Stimulated activated CD8-positive, alpha-beta memory T cell treated with anti-CD3 and anti-CD28 coated beads, Interleukin-15, amount 100 ng/mL, for 4 hours (primary cell): ENCODE data around the gene BACH1.
"Not testable (repeated sequence)": the region's sequence is repeated elsewhere in the genome, so short reads cannot be mapped to it uniquely, and the experiment has no call there.

Experiments used
- DNase-seq, 2 donors: peaks; one replicate each; pipeline ENCODE4 v3.0.0-alpha.2; 2020; ENCODE audit warnings: low read depth in 2 of 2

Gene BACH1

DNA sequence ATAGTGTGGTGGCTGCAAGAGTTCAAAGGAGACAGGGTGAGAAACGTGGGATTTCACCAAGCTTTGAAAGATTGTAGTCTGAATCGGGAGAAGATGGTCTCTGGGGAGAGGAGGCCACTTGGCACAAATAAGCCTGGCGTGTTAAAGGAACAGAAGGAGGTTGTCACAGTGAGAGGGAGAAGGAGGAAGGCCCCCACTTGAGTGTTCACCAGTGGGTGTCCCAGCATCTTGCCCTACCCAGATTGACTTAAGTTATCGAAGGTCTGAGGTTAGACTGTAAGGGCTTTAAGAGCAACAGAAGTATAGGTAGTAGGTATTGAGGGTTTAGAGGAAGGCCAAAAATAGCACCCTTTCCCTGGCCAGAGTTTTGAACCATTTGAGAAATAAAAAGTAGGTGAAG lies 48.0 kb downstream of the BACH1 start:
- DNase-seq, result no peak

DNA sequence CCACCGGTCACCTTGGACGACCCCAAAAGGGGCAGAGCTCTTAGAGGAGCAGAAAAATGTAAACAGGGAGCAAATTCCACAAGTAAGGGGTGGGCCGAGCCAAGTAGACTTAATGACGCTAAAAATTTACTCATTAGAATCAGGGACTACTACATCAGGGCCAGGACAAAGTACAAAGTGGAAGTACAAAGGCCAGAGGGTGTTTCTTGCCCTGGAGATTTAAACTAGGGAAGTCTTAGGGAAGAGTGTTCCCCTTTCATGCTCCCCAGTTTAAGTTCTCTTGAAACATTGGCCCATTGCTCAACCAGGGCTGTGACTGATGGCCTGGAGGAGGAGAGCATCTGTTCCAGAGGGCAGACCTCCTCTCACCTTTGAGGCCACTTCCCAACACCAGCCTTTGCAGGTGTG lies 48.6 kb downstream of the BACH1 start:
- no peak for DNase-seq

DNA sequence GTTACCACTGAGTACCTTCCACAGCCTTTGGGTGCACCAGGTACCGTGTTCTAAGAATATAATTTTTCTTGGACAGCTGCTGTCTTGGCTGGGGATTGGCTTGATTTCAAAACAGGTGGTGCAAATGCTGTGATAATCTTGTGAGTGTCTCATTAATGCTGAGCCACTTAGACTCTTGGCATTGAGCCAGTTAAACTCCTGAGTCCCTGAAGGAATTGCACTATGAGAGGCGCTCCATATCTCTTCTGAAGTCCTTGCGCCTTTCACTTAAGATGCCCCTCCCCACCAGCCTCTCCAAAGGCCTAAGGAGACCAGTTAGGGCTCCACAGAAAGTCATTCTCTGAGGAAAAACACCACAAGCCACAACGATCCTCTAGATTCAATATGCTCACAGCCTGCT lies 51.0 kb downstream of the BACH1 start:
- no peak for DNase-seq

DNA sequence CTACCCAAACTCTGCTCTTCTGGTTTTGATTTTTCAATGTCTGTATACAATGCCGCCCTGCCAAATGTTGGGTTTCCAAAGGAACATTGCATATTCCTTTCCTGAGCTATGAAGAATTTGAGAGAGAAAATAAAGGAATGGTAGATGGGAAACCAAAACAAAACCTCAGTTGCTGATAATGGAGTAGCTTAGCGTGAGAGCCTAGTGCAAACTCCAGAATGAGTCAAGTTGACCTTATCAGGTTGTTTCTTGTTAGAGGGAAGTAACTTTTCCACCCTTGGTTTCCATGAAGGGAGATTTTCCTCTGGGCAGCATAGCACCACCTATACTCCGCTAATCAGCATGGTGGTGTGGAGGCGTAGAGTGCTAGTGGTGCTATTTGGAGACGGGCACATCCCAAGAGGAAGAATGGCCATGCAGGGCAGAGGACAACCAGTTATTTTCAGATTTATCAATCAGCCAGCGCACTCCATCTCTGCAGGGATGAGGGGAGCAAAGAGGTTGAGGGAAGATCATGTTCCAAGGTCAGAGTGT lies 51.6 kb downstream of the BACH1 start:
- no peak for DNase-seq

DNA sequence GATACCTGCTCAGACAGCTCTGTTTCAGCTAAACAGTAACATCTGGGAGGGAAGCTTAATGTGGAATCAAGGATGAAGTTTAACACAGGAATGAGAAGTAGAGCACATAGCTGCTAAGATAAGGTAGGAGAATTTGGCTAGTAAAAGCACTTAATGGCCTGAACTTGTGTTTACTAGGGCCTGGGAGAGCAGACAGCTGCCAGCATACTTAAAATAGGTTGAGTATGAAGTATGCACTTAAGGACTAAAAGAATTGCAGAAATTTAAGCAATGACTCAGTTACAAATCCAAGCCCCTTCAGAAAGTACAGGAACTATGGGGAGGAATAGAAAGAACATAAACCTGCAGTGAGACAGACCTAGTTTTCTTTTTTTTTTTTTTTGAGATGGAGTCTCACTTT lies 53.0 kb downstream of the BACH1 start:
- DNase-seq, result no peak

DNA sequence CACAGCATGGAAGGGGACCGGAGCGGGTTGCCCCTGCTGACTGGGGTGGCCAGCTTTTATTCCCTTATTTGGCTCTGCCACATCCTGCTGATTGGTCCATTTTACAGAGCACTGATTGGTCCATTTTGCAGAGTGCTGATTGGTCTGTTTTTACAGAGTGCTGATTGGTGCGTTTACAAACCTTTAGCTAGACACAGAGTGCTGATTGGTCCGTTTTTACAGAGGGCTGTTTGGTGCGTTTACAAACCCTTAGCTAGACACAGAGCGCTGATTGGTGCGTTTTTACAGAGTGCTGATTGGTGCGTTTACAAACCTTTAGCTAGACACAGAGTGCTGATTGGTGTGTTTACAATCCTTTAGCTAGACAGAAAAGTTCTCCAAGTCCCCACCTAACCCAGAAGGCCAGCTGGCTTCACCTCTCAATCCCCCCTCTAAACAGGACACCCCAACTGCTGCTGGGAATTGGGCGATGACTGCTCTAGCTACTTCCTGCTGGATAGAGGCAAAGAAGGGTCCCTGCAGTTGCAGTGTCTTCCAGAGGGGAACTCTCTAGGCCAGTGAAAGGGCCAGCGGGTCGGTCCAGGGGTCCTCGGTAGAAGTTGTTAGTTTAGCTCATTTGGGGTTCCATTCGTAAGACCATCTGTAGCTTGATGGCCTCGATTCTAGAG lies 56.5 kb downstream of the BACH1 start:
- DNase-seq, result not testable (repeated sequence)

DNA sequence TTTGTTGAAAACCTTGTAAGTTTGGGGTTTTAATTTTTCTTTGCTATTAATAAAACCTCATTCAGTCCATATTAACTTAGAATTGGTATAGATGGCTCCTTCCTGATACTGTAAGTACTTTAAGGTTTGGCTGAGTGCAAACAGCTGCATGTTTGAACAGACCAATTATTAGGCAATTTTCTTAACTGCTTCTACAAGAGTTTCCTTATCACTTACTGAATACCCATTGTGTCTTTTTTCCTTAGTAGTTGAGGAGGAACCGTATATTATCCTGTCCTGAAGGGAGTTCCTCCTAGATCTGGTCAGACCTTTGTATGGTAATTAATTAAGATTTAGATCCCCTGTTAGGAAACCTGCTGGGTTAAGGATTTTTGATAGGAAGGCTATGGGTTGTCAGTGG lies 57.6 kb downstream of the BACH1 start:
- not testable (repeated sequence) for DNase-seq

DNA sequence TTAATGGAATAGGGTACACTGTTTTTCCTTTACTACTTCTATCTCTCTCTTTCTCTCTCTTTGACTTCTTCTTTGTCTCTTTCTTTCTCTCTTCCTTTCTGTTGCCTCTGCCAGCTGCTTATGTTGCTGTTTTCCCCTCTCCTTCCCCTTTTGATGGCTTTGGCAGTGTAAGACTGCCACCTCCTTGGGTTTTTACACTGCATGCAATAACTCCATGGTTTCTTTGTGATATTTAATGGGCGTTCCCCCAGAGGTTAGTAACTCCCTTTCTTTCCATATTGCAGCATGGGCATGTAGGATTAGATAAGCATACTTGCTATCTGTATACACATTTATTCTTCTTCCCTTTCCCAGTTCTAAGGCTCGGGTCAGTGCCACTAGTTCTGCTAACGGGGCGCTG lies 58.1 kb downstream of the BACH1 start:
- not testable (repeated sequence) for DNase-seq

DNA sequence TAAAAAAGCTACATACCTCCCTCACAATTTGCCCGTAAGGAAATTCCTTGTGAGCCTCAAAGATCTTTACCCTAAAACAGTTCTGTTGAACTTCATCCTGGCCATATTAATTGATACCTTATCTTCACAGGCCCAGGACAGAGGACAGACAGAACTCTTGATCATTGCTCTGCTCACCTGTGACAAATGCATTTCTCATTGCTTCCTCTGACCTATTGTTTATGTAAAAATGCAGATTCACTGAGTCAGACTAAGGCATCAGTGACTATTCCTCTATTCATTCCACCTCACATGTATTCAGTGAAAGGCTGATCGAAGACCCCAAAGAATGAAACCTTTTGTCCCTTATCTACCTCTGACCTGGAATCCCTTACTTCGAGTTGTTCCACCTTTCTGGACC lies 61.0 kb downstream of the BACH1 start:
- no peak for DNase-seq

DNA sequence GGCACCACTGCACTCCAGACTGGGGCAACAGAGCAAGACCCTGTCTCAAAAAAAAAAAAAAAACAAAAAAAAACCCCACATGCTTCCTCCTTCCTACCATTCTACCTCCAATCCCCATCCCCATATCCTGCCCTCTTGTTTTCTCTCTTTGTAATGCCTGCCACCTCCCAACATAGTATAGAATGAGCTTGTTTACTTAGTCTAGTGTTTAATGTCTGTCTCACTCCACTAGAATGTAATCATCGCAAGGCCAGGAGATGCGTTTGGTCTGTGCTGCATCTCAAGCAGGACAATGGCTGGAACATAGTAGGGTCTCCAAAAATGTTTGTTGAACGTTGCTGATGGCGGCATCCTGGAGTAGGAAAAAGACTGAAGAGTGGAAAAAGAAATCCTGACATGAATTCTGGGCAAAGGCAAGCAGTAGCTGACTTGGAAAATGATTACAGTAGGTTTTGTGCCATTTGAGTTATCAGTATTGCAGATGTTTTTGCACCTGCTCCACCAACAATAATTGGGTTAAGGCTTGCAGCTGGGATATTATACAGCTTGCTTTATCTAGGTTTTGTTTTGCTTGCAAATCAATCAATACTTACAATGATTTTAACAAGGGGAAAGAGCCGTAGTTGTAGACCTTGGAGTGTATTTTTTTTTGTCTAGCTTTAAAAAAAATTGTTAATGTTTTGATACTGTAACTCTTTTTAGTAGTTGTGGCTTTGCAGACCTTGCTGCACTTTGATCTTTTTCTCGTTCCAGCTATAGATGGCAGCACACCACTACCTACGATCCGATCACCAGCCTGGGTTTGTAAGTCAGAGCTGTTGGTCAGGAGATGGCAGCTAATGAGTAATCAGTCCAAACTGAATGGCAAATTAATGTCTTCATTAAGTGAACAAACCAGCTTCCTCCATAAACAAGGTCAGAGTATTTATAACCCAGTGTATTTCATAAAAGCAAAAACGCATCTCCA lies 62.4 kb downstream of the BACH1 start:
- no peak for DNase-seq

DNA sequence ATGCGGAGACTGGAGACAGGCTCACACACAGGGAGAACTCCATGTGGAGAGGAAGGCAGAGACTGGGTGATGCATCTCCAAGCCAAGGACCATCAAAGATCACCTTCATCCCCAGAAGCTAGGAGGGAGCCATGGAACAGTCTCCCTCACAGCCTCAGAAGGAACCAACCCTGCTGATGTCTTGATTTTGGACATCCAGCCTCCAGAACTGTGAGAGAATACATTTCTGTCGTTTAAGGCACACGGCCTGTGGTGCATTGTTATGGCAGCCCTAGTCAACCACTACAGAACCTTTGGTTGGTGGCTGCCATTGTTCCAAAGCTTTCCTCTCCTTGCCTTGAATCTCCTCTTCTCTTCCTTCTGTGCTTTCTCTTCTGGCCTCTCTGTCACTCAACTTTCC lies 64.0 kb downstream of the BACH1 start:
- no peak for DNase-seq

DNA sequence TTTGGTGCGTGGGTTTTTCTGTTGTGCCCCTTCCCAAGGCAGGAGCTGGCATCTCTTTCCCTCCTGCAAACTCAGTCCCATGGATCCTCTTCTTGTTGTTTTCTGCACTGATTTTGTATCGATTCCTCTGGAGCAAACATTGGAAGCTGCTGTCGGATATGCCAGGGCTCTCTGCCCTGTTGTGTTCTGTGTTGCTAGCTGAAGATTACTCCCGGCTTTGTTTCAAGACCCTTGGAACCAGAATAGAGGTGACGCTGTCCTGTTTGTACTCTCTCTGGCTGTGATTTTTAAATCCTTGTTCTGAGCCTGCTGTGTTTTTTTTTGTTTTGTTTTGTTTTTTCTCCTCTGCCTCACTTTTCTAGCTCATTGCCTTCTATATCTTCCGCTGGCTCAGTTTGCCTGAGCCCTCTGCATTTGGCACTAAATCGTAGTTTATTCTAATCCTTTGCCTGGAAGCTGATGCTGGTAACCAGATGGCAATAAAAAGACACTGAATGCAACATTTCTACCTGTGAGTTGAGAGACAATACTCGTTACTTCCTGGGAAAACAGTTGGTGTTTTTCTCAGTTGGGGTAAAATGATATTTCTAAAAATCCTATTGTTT lies 67.0 kb downstream of the BACH1 start:
- DNase-seq, result no peak

DNA sequence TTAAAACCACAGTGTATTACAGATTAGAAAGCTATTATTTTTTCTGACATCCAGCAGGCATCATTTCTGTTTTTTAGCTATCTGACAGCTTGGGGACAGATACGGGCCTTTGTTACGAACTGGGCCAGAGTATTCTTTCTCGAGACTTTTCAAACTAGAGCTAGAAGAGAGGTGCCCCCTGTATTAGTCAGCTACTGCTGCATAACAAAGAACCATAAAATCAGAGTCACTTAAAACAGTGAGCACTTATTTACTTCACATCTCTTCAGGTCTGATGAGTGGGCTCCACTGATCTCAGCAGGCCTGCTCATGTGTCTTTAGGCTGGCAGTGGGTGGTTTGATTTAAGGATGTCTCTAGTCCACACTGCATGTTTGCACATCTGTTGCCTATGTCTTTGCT lies 67.8 kb downstream of the BACH1 start:
- DNase-seq, result no peak

DNA sequence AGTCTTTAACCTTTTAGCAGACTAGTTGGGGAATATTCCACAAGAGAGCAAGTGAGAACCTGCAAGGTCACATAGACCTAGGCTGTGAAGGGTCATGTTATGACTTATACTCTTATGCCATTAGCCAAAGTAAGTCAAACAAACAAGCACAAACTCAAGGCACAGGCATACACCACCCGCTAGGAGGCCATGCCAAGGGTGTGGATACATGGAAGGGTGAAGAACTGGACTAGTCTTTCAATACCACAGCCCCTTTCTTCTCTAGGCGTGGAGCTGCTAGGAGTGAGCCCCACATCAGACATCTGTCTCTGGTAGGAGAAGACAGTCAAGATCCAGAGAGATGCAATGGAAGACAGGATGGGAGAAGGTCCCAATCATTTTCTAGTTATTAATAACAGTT lies 68.6 kb downstream of the BACH1 start:
- no peak for DNase-seq

DNA sequence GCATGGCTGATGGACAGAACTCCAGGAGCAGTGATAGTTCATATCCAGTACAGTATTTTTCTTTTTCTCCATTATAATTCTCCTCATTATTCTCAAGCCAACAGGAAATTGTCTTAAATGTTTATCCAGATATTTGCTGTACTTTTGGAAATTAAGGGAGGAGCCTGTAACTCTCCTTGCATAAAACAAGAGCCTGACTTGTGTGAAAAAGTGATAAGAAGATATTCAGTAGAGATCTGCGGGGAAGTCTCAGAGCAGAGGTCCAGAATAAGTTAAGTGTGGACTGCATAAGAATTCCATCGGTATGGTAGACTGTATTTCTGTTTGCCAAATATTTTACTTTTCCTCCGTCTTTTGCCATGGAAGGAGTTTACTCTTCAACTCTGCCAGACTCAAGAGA lies 70.2 kb downstream of the BACH1 start:
- DNase-seq, result no peak

DNA sequence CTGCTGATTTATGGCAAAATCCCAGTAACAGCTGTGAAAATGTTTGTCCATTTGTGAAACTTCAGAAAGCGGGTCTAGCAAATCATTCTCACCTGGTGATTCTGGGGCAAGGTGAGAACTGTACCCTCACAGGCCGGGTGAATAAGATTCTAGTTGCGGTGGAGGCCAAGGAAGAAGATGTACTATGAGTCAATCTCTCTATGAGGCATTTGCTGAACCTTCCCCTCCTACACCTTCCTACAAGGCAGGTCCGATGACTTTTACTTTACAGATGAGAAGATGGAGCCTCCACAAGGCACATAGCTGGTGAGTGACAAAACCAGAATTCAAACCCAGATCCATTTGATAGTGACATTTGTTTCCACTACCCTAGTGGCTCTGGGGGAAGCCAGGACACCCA lies 72.7 kb downstream of the BACH1 start:
- no peak for DNase-seq

DNA sequence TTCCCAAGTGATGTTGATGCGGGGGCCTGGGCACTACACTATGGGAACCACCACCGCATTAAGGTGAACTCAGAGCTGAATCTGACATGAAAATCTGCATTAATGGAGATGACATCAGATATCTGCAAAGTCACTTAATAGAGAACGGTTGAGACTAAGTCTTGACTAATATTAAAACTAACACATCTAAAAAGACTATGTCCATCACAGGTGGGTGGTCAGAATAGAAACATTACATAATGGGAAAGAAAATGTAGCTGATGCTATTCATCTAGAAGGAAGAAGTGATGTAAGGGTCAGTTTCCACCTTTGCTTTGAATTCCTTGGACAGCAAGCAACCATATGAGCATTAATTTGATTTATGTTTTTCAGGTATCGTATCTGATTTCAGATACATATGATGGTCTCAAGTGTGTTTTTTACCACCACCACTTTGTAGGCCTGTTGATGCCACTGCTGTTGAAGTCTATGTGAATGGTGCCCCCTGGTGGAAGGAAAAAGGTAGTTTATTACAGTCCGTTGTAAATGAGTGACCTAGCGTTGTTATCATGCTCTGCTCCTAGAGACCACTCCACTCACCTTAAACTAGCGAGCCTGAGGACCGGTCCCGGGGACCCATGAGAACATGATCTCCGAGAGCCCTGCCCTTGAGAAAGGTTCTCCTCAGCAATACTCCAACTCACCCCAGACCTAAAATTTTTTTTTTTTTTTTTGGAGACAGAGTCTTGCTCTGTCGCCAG lies 73.5 kb downstream of the BACH1 start:
- peak in 1 of 2 donors; percentile 15 for DNase-seq

DNA sequence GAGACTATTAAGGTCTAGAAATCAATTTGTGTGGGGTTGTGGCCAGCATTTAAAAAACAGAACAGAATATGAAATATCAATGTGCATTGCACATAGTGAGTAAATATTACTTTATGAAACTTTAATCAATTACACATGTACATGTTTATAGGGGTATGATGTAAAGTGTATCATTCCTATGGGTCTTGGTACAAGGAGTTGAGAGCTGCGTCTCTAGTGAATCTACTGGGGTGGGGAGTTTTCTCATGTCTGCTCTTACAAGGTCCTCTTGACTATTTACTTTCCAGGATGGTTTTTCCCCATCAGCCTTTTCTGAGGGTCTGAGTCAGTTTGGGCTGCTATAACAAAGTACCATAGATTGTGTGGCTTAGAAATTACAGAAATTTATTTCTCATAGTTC lies 75.8 kb downstream of the BACH1 start:
- no peak for DNase-seq

DNA sequence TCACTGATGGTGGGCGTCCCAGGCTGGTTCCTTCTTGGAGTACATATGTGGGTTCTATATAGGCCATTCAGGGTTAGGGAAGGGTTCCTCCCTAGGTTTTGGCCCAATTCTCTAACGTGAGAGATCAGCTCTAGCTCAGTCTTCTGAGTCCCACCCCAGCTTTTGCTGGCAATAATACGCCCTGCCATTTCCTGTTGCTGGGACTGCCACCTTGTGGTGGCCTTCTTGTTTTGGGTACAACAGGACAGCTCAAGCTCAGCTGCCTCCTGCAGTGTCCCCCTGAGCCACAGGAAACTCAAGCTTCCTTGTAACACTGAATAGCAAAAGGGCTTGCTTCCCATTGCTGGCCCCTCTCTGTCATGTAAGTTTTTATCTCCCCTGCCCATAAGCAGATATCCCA lies 77.8 kb downstream of the BACH1 start:
- peak; percentile 7 to 8 for DNase-seq

DNA sequence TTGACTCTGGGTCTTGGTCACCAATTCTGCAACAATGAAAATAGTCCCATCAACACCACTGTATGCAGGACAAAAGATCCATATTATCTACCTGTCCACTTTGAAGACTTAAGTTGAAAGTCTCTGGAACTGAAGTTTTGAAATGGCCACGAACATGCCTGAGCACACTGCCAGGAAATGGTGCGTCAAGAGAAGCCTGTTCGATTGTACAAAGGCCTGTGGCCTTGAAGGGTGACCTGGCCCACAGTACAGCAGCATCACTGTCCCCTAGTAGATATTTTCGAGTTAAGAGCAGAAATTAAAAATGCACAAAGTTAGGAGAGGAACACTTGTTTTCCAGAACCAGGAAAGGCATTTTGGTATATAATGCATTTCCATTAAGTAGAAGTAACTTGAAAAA lies 78.5 kb downstream of the BACH1 start:
- no peak for DNase-seq

DNA sequence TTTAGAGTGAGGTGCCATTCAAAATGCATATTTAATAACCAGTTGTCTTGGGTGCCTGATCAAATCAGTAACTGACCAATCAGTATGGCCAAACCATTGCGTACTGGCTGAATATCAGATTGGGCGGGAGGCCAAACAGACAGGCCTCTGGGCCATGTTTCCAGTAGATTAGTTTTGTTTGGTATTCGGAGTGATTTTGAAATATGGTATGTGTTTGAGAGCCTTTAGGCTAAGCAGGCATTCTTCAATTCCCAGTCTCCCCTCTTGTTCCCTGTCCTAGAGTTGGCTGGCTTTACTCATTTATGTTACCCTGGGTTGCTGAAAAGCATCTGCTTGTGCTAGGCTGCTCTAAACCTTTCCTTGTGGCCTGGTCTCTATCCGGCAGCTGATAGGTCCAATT lies 80.1 kb downstream of the BACH1 start:
- DNase-seq, result no peak

DNA sequence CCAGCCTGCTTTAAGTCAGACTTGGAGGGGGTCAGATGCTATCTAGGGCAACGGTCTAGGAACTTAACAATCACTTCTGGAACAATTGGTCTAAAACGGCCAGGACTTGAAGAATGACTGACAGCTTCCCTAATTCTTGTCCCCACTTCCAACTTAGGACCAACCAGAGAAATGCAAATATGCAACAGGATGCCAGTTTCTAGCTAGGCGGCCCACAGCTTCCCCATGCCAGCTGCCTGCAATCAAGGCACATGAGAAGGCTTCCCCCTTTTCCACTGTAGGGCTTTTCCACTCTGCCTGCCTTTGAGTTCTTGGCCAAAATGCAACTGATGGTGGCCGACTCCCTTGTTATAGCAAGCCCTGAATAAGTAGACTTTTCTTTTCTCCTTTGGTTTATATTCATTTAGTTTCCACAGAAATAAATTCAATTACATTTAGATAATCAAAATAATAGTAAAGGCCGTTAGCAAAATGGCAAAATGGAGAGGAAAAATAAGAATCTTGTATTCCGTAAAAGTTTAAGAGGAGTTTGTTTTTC lies 80.9 kb downstream of the BACH1 start:
- DNase-seq, result no peak
